Glomerular endothelial cell (primary cell): ENCODE results near the gene LYL1. TPM values are rescaled to one million over a fixed set of nuclear protein-coding genes. Genes with fewer than 3 reads are reported as not detected.

Experiments
- DNase-seq: peaks from one replicate; pipeline ENCODE4 v3.0.0-alpha.2; 2011; ENCODE audit warnings: low read depth, low spot score; ENCODE audit errors: extremely low read depth
- total RNA-seq: library from RNA; depleted of rRNA; stranded (reverse); fragments of >200 nt; gene quantifications from 2 replicates; pipeline ENCODE4 v1.2.3, GENCODE V29; 2015

LYL1 gene
- total RNA-seq, 1 donor from 2014 or later = 92.6 TPM

GRCh38 chr19:13130886-13131490 is 28.3 kb upstream of the LYL1 start:
- DNase-seq = no peak

GRCh38 chr19:13129384-13129783 is 26.7 kb upstream of the LYL1 start:
- no peak for DNase-seq

GRCh38 chr19:13128583-13128982 is 25.9 kb upstream of the LYL1 start:
- DNase-seq = no peak

GRCh38 chr19:13127811-13128575 is 25.3 kb upstream of the LYL1 start:
- DNase-seq = no peak

- DNase-seq = no peak
These were observed 24.4 kb upstream of the LYL1 start for GRCh38 chr19:13127051-13127450.

- no peak for DNase-seq
These were observed 20.6 kb upstream of the LYL1 start for GRCh38 chr19:13122980-13123957.

GRCh38 chr19:13122275-13122878 is 19.7 kb upstream of the LYL1 start:
- no peak for DNase-seq

- DNase-seq = no peak
These were observed 19.1 kb upstream of the LYL1 start for GRCh38 chr19:13121551-13122274.

GRCh38 chr19:13120817-13121216 is 18.2 kb upstream of the LYL1 start:
- DNase-seq = no peak

GRCh38 chr19:13120031-13120430 is 17.4 kb upstream of the LYL1 start:
- no peak for DNase-seq

GRCh38 chr19:13119627-13120026 is 17.0 kb upstream of the LYL1 start:
- DNase-seq = no peak

- no peak for DNase-seq
These were observed 16.0 kb upstream of the LYL1 start for GRCh38 chr19:13118424-13119193.

GRCh38 chr19:13117772-13118423 is 15.2 kb upstream of the LYL1 start, which contains the start of gene NACC1:
TSS of gene NACC1 (plus strand) at chr19:13118264. CDS start at chr19:13135208, 16,944 bp downstream.
- no peak for DNase-seq

GRCh38 chr19:13117176-13117771 is 14.6 kb upstream of the LYL1 start:
- no peak for DNase-seq

GRCh38 chr19:13116282-13117175 is 13.9 kb upstream of the LYL1 start, which contains the start of gene TRMT1:
TSS of gene TRMT1 (minus strand) at chr19:13116740. CDS start at chr19:13116399, 341 bp downstream.
- DNase-seq = no peak

- no peak for DNase-seq
These were observed 13.3 kb upstream of the LYL1 start for GRCh38 chr19:13115936-13116281.

GRCh38 chr19:13112555-13112954 is 9.9 kb upstream of the LYL1 start:
- no peak for DNase-seq
